ENCODE measurements around the gene EMSY. TPM values are rescaled to one million over a fixed set of nuclear protein-coding genes. Genes with fewer than 3 reads are reported as not detected.

The EMSY gene
- total and polyA plus RNA-seq, 2 of the 13 experiments (the other 11 are each of a cell fraction or from before 2014, with no cell fraction given) = 11.6 to 18.5 TPM

- TF ChIP-seq NFIB (CRISPR knock-in tag; IDR thresholded peaks at IDR 0.05; ENCODE audit: borderline replicate concordance) = no peak
- no peak for TF ChIP-seq BCL6 (CRISPR knock-in tag; IDR thresholded peaks at IDR 0.05)
- no peak for TF ChIP-seq HNRNPL (IDR thresholded peaks at IDR 0.05; ENCODE audit: low read depth, low read length)
- TF ChIP-seq NPAS2 (CRISPR knock-in tag; IDR thresholded peaks at IDR 0.05; ENCODE audit: borderline replicate concordance) = no peak
- TF ChIP-seq, protein P1, sequence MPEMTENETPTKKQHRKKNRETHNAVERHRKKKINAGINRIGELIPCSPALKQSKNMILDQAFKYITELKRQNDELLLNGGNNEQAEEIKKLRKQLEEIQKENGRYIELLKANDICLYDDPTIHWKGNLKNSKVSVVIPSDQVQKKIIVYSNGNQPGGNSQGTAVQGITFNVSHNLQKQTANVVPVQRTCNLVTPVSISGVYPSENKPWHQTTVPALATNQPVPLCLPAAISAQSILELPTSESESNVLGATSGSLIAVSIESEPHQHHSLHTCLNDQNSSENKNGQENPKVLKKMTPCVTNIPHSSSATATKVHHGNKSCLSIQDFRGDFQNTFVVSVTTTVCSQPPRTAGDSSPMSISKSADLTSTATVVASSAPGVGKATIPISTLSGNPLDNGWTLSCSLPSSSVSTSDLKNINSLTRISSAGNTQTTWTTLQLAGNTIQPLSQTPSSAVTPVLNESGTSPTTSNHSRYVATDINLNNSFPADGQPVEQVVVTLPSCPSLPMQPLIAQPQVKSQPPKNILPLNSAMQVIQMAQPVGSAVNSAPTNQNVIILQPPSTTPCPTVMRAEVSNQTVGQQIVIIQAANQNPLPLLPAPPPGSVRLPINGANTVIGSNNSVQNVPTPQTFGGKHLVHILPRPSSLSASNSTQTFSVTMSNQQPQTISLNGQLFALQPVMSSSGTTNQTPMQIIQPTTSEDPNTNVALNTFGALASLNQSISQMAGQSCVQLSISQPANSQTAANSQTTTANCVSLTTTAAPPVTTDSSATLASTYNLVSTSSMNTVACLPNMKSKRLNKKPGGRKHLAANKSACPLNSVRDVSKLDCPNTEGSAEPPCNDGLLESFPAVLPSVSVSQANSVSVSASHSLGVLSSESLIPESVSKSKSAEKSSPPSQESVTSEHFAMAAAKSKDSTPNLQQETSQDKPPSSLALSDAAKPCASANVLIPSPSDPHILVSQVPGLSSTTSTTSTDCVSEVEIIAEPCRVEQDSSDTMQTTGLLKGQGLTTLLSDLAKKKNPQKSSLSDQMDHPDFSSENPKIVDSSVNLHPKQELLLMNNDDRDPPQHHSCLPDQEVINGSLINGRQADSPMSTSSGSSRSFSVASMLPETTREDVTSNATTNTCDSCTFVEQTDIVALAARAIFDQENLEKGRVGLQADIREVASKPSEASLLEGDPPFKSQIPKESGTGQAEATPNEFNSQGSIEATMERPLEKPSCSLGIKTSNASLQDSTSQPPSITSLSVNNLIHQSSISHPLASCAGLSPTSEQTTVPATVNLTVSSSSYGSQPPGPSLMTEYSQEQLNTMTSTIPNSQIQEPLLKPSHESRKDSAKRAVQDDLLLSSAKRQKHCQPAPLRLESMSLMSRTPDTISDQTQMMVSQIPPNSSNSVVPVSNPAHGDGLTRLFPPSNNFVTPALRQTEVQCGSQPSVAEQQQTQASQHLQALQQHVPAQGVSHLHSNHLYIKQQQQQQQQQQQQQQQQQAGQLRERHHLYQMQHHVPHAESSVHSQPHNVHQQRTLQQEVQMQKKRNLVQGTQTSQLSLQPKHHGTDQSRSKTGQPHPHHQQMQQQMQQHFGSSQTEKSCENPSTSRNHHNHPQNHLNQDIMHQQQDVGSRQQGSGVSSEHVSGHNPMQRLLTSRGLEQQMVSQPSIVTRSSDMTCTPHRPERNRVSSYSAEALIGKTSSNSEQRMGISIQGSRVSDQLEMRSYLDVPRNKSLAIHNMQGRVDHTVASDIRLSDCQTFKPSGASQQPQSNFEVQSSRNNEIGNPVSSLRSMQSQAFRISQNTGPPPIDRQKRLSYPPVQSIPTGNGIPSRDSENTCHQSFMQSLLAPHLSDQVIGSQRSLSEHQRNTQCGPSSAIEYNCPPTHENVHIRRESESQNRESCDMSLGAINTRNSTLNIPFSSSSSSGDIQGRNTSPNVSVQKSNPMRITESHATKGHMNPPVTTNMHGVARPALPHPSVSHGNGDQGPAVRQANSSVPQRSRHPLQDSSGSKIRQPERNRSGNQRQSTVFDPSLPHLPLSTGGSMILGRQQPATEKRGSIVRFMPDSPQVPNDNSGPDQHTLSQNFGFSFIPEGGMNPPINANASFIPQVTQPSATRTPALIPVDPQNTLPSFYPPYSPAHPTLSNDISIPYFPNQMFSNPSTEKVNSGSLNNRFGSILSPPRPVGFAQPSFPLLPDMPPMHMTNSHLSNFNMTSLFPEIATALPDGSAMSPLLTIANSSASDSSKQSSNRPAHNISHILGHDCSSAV (CRISPR knock-in tag; IDR thresholded peaks at IDR 0.05; ENCODE audit: borderline replicate concordance) = no peak
- peak; percentile 51; the same call in 1 of the 2 replicates for TF ChIP-seq KMT2A (CRISPR knock-in tag; IDR thresholded peaks at IDR 0.05)
- TF ChIP-seq GATAD2A (CRISPR knock-in tag; IDR thresholded peaks at IDR 0.05) = no peak
- no peak for TF ChIP-seq ZNF878 (CRISPR knock-in tag; IDR thresholded peaks at IDR 0.05)
- TF ChIP-seq ZFP1 (CRISPR knock-in tag; IDR thresholded peaks at IDR 0.05) = no peak
- no peak for TF ChIP-seq HNRNPH1 (optimal IDR thresholded peaks at IDR 0.05; ENCODE audit: low read depth, low read length)
- 0 out of 2 replicates have a peak, but pooled peaks have one; percentile 31 for TF ChIP-seq ZBTB21 (CRISPR knock-in tag; IDR thresholded peaks at IDR 0.05)
- no peak for TF ChIP-seq TAF15 (IDR thresholded peaks at IDR 0.05; ENCODE audit: low read depth, low read length, poor library complexity, severe bottlenecking)
- no peak for TF ChIP-seq ZNF678 (CRISPR knock-in tag; IDR thresholded peaks at IDR 0.05)
- TF ChIP-seq ZNF660 (CRISPR knock-in tag; IDR thresholded peaks at IDR 0.05; ENCODE audit: borderline replicate concordance, low read depth) = no peak
- TF ChIP-seq KDM6A (CRISPR knock-in tag; IDR thresholded peaks at IDR 0.05; ENCODE audit: low read depth) = no peak
- no peak for TF ChIP-seq ATF2 (CRISPR knock-in tag; IDR thresholded peaks at IDR 0.05)
- TF ChIP-seq ZNF672 (CRISPR knock-in tag; IDR thresholded peaks at IDR 0.05) = no peak
- TF ChIP-seq PHF5A (CRISPR knock-in tag; IDR thresholded peaks at IDR 0.05; ENCODE audit: low read depth, unreplicated experiment) = no peak
- TF ChIP-seq ZKSCAN5 (CRISPR knock-in tag; IDR thresholded peaks at IDR 0.05) = no peak
Measured at GRCh38 chr11:76445121-76446084, 585 bp downstream of the EMSY start (continued).
